H1 (cell line): ENCODE results near the gene ZDHHC5. TPM values are rescaled to one million over a fixed set of nuclear protein-coding genes. Genes with fewer than 3 reads are reported as not detected.

Experiments used
- ATF2 ChIP-seq: IDR thresholded peaks from 2 replicates; pipeline ENCODE4 v1.6.1; 2012; ENCODE audit warnings: low read length, inconsistent platforms
- CHD7 ChIP-seq: fragments of 300-600 bp; sonication (generic); IDR thresholded peaks from 2 replicates; pipeline ENCODE4 v1.7.1; 2012; ENCODE audit warnings: low read length, moderate library complexity, mild to moderate bottlenecking, inconsistent platforms; ENCODE audit not compliant: insufficient replicate concordance
- KDM4A ChIP-seq: IDR thresholded peaks from one replicate; pipeline ENCODE4 v1.7.1; 2012; ENCODE audit warnings: low read depth, mild to moderate bottlenecking, moderate library complexity, low read length, inconsistent platforms; ENCODE audit not compliant: severe bottlenecking
- POLR2A ChIP-seq, 2 experiments: IDR thresholded peaks; 1 replicate in 1 of 2; 2 replicates in 1 of 2; pipeline ENCODE4 v1.6.1; 2011; ENCODE audit warnings: low read depth in 2 of 2, low read length in 2 of 2, mild to moderate bottlenecking in 2 of 2; ENCODE audit errors: control extremely low read depth in 1 of 2
- polyA plus RNA-seq, 7 experiments: library from polyadenylated mRNA; depleted of rRNA in 3 of 7; stranded (reverse) in 5 of 7; unstranded in 2 of 7; fragments of >200 nt in 5 of 7; fragments of 200-250 nt in 2 of 7; gene quantifications; 1 replicate in 5 of 7; 2 replicates in 1 of 7; 4 replicates in 1 of 7; pipeline versions ENCODE4 v1.2.1 to v1.2.3, GENCODE V29; 2011 to 2013; ENCODE audit warnings: missing spikeins in 2 of 7, mixed read lengths in 2 of 7
- total RNA-seq: library from RNA; stranded (reverse); fragmentation: NEBNext Ultra II Directional; extraction: Animal tissue kit (Norgen Biotek cat#: 25700); gene quantifications from 2 replicates; pipeline ENCODE4 v1.2.1, GENCODE V29; 2021

Gene ZDHHC5
- total and polyA plus RNA-seq, 2 of the 8 experiments (the other 6 are each of a cell fraction or from before 2014, with no cell fraction given), result 40.0 to 56.3 TPM

- no peak for TF ChIP-seq CHD7
- TF ChIP-seq POLR2A (IDR thresholded peaks at IDR 0.05; ENCODE audit: control extremely low read depth in 1 of 2, low read depth in 2 of 2, low read length in 2 of 2), result peak in 1 of 2 experiments; percentile 68; a peak in 2 of 3 replicates
- TF ChIP-seq ATF2, result no peak
- no peak for TF ChIP-seq KDM4A
These were observed 76.4 kb downstream of the ZDHHC5 start (continued) for GRCh38 chr11:57744357-57744756.
